PC-3 (cell line): ENCODE measurements around the gene OR9G1.

Experiments
- CTCF ChIP-seq: fragments of 300-600 bp; sonication (generic); conservative IDR thresholded peaks from 2 replicates; pipeline ENCODE4 v1.5.1; 2017; ENCODE audit warnings: antibody characterized with exemption, low read depth, mild to moderate bottlenecking, low read length
- EZH2phosphoT487 ChIP-seq: fragments of 300-600 bp; sonication (generic); IDR thresholded peaks from 2 replicates; pipeline ENCODE4 v1.6.1; 2018; ENCODE audit warnings: mild to moderate bottlenecking, antibody characterized with exemption, low read length, borderline replicate concordance

- TF ChIP-seq CTCF (no peak), EZH2phosphoT487 (no peak)
Observed at GRCh38 chr11:56748597-56748996, 49.7 kb downstream of the OR9G1 start, which contains the start of gene OR9G4.
